Measurements from ENCODE around the gene NAV1. TPM values are rescaled to one million over a fixed set of nuclear protein-coding genes. Genes with fewer than 3 reads are reported as not detected.

Gene NAV1
- polyA plus RNA-seq, 2 of the 4 experiments (the other 2 are of a cell fraction): 3.7 to 8.4 TPM

DNA sequence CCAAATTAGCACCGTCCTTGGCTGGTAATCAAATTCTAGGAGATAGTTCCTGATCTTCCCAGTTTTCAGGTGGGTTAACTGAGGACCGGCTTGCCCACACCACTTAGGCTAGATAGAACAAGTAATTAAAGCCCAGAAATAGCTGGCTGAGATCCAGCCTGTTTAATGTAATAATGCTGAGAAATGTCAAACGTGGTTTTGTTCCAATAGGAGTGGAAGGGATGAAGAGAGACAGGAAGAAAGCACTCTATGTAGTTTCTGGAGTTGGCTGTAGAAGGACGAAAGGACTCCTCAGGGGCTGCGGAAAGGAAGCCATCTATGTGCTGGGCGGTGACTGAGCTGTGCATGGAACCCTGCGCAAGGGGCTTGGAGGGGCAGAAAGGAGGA lies 18.6 kb downstream of the NAV1 start:
- Histone ChIP-seq H3K4me2 (no peak overlapping the region), H3K4me1 (peaks cover 28% of the 10 kb centered on the region)

DNA sequence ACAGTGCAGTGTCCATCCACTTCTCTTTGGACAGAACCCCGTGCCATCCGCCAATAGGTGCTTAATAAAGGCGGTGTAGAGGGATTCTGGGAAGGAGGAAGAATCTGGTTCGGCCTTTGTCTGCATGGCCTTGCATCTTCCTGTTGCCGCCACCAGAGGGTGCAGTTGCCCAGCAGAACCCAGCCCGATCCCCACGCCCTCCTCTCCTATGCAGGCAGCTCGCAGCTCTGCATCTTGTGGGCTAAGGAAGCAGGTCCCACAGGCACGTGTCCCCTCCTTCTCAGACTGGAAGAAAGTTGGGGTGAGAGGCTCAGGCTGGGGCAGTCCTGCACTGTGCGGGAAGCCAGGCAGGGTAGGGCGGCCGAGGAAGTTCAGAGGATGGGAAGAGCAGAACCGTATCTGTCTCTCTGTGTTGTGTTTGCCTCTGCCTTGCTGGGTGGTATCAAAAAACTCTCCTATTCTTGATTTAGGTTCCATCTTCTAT lies 20.8 kb downstream of the NAV1 start:
- ATAC-seq: peak; percentile 88 to 96
- Histone ChIP-seq H3K4me1 (peaks cover 37% of the 10 kb centered on the region), H3K4me2 (peak overlapping the region; percentile 32; the same call in 1 of the 3 replicates), H3K9me3 (no peaks in the 10 kb centered on the region), H3K4me3 (no peak overlapping the region), H3K27ac (peak overlapping the region; percentile 60 to 80)
- peak; percentile 68 for FAIRE-seq
- 25% methylated on average over 9 of the region's 13 CpGs for WGBS (ENCODE audit: missing lambda C conversion rate)
- ChIA-PET CTCF (interaction anchor here (0.6 to 13.2 kb wide), 76 partner anchors 9 to 409 kb away, joined by 3 to 437 read pairs (median 6); no protein-coding TSS in a partner anchor), POLR2A (interaction anchor here (0.6 to 1.5 kb wide), 3 partner anchors 14 to 145 kb away, joined by 3 read pairs; no protein-coding TSS in a partner anchor)
- peak; percentile 85 to 92 for DNase-seq (ENCODE audit: low read depth in 1 of 2, low spot score in 1 of 2)
- TF ChIP-seq SMC3 (IDR thresholded peaks at IDR 0.05): peak; percentile 100
- no peak for TF ChIP-seq HEYL (CRISPR knock-in tag; IDR thresholded peaks at IDR 0.05)
- TF ChIP-seq, protein P1, sequence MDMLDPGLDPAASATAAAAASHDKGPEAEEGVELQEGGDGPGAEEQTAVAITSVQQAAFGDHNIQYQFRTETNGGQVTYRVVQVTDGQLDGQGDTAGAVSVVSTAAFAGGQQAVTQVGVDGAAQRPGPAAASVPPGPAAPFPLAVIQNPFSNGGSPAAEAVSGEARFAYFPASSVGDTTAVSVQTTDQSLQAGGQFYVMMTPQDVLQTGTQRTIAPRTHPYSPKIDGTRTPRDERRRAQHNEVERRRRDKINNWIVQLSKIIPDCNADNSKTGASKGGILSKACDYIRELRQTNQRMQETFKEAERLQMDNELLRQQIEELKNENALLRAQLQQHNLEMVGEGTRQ (IDR thresholded peaks at IDR 0.05): peak; percentile 60
- no peak for TF ChIP-seq EHMT2 (IDR thresholded peaks at IDR 0.05; ENCODE audit: low read depth)
- TF ChIP-seq GATA3 (IDR thresholded peaks at IDR 0.05; ENCODE audit: borderline replicate concordance): no peak
- TF ChIP-seq ZNF302 (CRISPR knock-in tag; IDR thresholded peaks at IDR 0.05): no peak
- peak; percentile 61 for TF ChIP-seq BHLHE40 (IDR thresholded peaks at IDR 0.05; ENCODE audit: low read depth, low read length)
- TF ChIP-seq, protein P2, sequence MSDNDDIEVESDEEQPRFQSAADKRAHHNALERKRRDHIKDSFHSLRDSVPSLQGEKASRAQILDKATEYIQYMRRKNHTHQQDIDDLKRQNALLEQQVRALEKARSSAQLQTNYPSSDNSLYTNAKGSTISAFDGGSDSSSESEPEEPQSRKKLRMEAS (IDR thresholded peaks at IDR 0.05): peak; percentile 71
- TF ChIP-seq, protein P3, sequence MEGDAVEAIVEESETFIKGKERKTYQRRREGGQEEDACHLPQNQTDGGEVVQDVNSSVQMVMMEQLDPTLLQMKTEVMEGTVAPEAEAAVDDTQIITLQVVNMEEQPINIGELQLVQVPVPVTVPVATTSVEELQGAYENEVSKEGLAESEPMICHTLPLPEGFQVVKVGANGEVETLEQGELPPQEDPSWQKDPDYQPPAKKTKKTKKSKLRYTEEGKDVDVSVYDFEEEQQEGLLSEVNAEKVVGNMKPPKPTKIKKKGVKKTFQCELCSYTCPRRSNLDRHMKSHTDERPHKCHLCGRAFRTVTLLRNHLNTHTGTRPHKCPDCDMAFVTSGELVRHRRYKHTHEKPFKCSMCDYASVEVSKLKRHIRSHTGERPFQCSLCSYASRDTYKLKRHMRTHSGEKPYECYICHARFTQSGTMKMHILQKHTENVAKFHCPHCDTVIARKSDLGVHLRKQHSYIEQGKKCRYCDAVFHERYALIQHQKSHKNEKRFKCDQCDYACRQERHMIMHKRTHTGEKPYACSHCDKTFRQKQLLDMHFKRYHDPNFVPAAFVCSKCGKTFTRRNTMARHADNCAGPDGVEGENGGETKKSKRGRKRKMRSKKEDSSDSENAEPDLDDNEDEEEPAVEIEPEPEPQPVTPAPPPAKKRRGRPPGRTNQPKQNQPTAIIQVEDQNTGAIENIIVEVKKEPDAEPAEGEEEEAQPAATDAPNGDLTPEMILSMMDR (IDR thresholded peaks at IDR 0.05): peak; percentile 95
- TF ChIP-seq CBX8 (IDR thresholded peaks at IDR 0.05): no peak
- TF ChIP-seq RAD21 (conservative IDR thresholded peaks at IDR 0.05 in 1 of 2, IDR thresholded peaks at IDR 0.05 in 1 of 2): peak; percentile 99 to 100
- TF ChIP-seq CEBPB (IDR thresholded peaks at IDR 0.05): no peak
- TF ChIP-seq JUN (IDR thresholded peaks at IDR 0.05): no peak
- no peak for TF ChIP-seq EHF (CRISPR knock-in tag; IDR thresholded peaks at IDR 0.05)
- TF ChIP-seq HOXB13 (CRISPR knock-in tag; IDR thresholded peaks at IDR 0.05; ENCODE audit: low read depth): no peak
- no peak for TF ChIP-seq POLR2AphosphoS2 (conservative IDR thresholded peaks at IDR 0.05; ENCODE audit: low read length)

More for the DNA sequence above, 18.6 kb downstream of the NAV1 start:
- 84% methylated on average over 7 of the region's 7 CpGs for WGBS (ENCODE audit: missing lambda C conversion rate)
- CTCF ChIA-PET: interaction anchor here (0.6 to 13.2 kb wide), 14 partner anchors 11 to 285 kb away, joined by 3 to 437 read pairs (median 12); no protein-coding TSS in a partner anchor
- H3K9me3 ChIP-seq: no peaks in the 10 kb centered on the region
- POLR2A ChIA-PET: no interaction called here
- peak overlapping the region in 1 of 2 experiments; percentile 11; a peak in 1 of 6 replicates for H3K27ac ChIP-seq
- no peak for DNase-seq (ENCODE audit: low read depth in 1 of 2, low spot score in 1 of 2)
- no peak overlapping the region for H3K4me3 ChIP-seq
- ATAC-seq: no peak
- TF ChIP-seq CHD2 (IDR thresholded peaks at IDR 0.05; ENCODE audit: low read length, partially characterized antibody) (no peak), GATA3 (IDR thresholded peaks at IDR 0.05; ENCODE audit: borderline replicate concordance) (no peak), NFE2L2 (conservative IDR thresholded peaks at IDR 0.05; ENCODE audit: low read length) (no peak), HEYL (CRISPR knock-in tag; IDR thresholded peaks at IDR 0.05) (no peak), PHF8 (IDR thresholded peaks at IDR 0.05; ENCODE audit: borderline replicate concordance, low read depth) (no peak)
- TF ChIP-seq, protein P4, sequence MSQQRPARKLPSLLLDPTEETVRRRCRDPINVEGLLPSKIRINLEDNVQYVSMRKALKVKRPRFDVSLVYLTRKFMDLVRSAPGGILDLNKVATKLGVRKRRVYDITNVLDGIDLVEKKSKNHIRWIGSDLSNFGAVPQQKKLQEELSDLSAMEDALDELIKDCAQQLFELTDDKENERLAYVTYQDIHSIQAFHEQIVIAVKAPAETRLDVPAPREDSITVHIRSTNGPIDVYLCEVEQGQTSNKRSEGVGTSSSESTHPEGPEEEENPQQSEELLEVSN (IDR thresholded peaks at IDR 0.05; ENCODE audit: borderline replicate concordance, low read depth): no peak
- TF ChIP-seq, protein P2 (IDR thresholded peaks at IDR 0.05): no peak
- TF ChIP-seq, protein P5, sequence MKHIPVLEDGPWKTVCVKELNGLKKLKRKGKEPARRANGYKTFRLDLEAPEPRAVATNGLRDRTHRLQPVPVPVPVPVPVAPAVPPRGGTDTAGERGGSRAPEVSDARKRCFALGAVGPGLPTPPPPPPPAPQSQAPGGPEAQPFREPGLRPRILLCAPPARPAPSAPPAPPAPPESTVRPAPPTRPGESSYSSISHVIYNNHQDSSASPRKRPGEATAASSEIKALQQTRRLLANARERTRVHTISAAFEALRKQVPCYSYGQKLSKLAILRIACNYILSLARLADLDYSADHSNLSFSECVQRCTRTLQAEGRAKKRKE (CRISPR knock-in tag; IDR thresholded peaks at IDR 0.05; ENCODE audit: low read depth): no peak
- FAIRE-seq: no peak
